Esophagus muscularis mucosa (tissue), 4 donors: ENCODE results near the gene RNF225. TPM values are rescaled to one million over a fixed set of nuclear protein-coding genes. Genes with fewer than 3 reads are reported as not detected.
"Not testable (repeated sequence)": the region's sequence is repeated elsewhere in the genome, so short reads cannot be mapped to it uniquely, and the experiment has no call there.

Experiments used
- DNase-seq: peaks from one replicate; pipeline ENCODE4 v3.0.0-alpha.2; 2017; ENCODE audit errors: extremely low spot score
- H3K27ac ChIP-seq, 4 donors: fragments of 200-600 bp; sonication (generic); replicated peaks in 1 of 4; 1 replicate in 3 of 4; 2 replicates in 1 of 4; pipeline ENCODE4 v1.5.1; 2016 to 2019; ENCODE audit warnings: mild to moderate bottlenecking in 1 of 4
- H3K27me3 ChIP-seq, 4 donors: fragments of 200-600 bp; sonication (generic); one replicate each; pipeline versions ENCODE4 v1.5.1 to v1.6.0; 2016 to 2019
- H3K36me3 ChIP-seq, 4 donors: fragments of 200-600 bp; sonication (generic); one replicate each; pipeline ENCODE4 v1.5.1; 2016 to 2019
- H3K4me1 ChIP-seq, 4 donors: fragments of 200-600 bp; sonication (generic); one replicate each; pipeline ENCODE4 v1.5.1; 2016 to 2019
- H3K4me3 ChIP-seq, 4 donors: fragments of 200-600 bp; sonication (generic); 1 replicate in 2 of 4; 2 replicates in 2 of 4; pipeline ENCODE4 v1.5.1; 2016 to 2019; ENCODE audit warnings: mild to moderate bottlenecking in 4 of 4, moderate library complexity in 1 of 4
- H3K9me3 ChIP-seq, 4 donors: fragments of 200-600 bp; sonication (generic); 1 replicate in 3 of 4; 2 replicates in 1 of 4; pipeline ENCODE4 v1.5.1; 2016 to 2019
- CTCF ChIP-seq, 3 experiments: fragments of 200-600 bp in 2 of 3; fragments of 450-650 bp in 1 of 3; sonication (generic) in 2 of 3; IDR thresholded peaks; one replicate each; pipeline ENCODE4 v1.5.1; 2017 to 2019; ENCODE audit warnings: antibody characterized with exemption in 3 of 3, mild to moderate bottlenecking in 2 of 3, moderate library complexity in 1 of 3
- EP300 ChIP-seq: sonication (generic); formaldehyde crosslinking; IDR thresholded peaks from one replicate; pipeline ENCODE4 v1.6.1; 2017; ENCODE audit warnings: antibody characterized with exemption
- POLR2A ChIP-seq: fragments of 450-650 bp; IDR thresholded peaks from one replicate; pipeline ENCODE4 v1.6.1; 2017; ENCODE audit warnings: antibody characterized with exemption, moderate library complexity, mild to moderate bottlenecking, low read depth
- POLR2AphosphoS5 ChIP-seq, 2 donors: sonication (generic); formaldehyde crosslinking; IDR thresholded peaks; one replicate each; pipeline ENCODE4 v1.6.1; 2017; ENCODE audit warnings: antibody characterized with exemption in 2 of 2
- WGBS: methylation state at CpG from one replicate; pipeline ENCODE4 v1.1.5; 2018; 5-methylcytosine and 5-hydroxymethylcytosine counted together
- intact Hi-C: fragments of 100-400 bp; cut with DNase I; formaldehyde crosslinking; loops from one replicate; pipeline ENCODE4 v1.15.1; 2023
- total RNA-seq, 4 donors: library from RNA; depleted of rRNA; stranded (reverse); fragments of >200 nt; gene quantifications; one replicate each; pipeline versions ENCODE4 v1.1.0 to v1.2.1, GENCODE V29; 2016

Gene RNF225
- total RNA-seq, 4 donors from 2014 or later: not detected

DNA sequence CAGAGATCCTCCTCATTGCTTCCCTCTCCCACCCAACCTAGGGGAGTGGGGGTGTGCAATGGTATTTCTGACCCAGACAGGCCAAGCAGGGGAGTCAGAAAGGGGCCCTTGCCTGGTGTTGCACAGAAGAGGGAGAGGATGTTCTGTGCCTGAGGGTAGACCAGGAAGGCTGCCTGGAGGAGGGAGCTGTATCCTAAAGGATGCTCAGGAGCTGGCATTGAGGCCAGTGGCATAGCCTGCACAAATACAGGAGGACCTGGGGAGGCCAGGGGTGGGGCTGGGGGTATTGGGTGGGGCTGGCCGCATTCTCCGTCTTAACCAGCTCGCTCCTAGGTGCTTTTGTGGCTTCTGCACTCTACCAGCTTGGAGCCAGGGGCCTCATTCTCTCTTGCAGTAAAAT is 4.4 kb downstream of the RNF225 start:
- H3K4me1 ChIP-seq: peaks cover 17 to 37% (median 33%) of the 10 kb centered on the region in 4 donors
- peaks cover 0 to 6% (median 6%) of the 10 kb centered on the region in 4 donors for H3K36me3 ChIP-seq
- TF ChIP-seq POLR2A: no peak
- TF ChIP-seq CTCF (IDR thresholded peaks at IDR 0.05): no peak
- TF ChIP-seq EP300: no peak
- TF ChIP-seq POLR2AphosphoS5 (IDR thresholded peaks at IDR 0.05): no peak
- intact Hi-C loops: loop anchor here (5.0 kb wide), 1 partner anchor 37 kb away; no protein-coding TSS in a partner anchor
- peaks cover 0 to 29% (median 15%) of the 10 kb centered on the region in 4 donors for H3K27me3 ChIP-seq
- no peak for DNase-seq
- WGBS: 80% methylated on average over 1 of the region's 3 CpGs
- no peak overlapping the region for H3K27ac ChIP-seq
- no peaks in the 10 kb centered on the region for H3K9me3 ChIP-seq
- H3K4me3 ChIP-seq: peak overlapping the region in 1 of 4 donors; percentile 65

DNA sequence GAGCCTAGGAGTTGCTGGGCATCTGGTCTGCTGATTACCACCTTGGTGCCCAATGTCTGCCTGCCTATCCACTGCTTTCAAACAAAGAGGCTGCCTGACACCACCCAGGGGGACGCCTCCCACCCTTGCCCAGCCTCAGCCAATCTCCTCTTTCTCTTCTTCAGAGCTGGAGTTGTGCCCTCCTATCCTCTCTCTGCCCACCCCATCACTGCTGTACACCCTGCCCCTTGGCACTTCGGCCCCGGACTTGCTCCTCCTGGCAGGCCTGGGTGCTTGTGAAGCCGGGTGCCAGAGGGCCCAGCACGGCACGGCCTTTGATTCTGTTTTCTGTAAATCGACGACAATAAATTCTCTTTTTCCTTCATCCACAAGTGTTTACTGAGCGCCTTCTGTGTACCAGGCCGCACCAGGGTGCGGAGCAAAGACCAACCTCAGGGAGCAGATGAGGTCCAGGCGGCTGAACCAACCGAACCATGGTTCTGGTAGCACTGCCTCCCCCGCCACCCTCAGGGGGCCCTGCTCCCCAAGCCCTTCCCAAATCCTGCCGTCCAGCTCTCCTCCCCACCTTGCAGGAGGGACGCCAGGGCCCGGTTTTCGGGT is 5.0 kb downstream of the RNF225 start:
- peaks cover 17 to 37% (median 33%) of the 10 kb centered on the region in 4 donors for H3K4me1 ChIP-seq
- intact Hi-C loops: loop anchor here (5.0 kb wide), 1 partner anchor 37 kb away; no protein-coding TSS in a partner anchor
- peaks cover 0 to 26% (median 15%) of the 10 kb centered on the region in 4 donors for H3K27me3 ChIP-seq
- peak overlapping the region; percentile 60 to 67 (median 65) for H3K4me3 ChIP-seq
- TF ChIP-seq POLR2A (no peak), EP300 (no peak), CTCF (IDR thresholded peaks at IDR 0.05) (no peak), POLR2AphosphoS5 (IDR thresholded peaks at IDR 0.05) (no peak)
- 61% methylated on average over 14 of the region's 18 CpGs for WGBS
- H3K9me3 ChIP-seq: no peaks in the 10 kb centered on the region
- peaks cover 0 to 1% (median under 1%) of the 10 kb centered on the region in 4 donors for H3K36me3 ChIP-seq
- H3K27ac ChIP-seq: peak overlapping the region in 3 of 4 donors; percentile 23 to 81 (median 70)
- DNase-seq: no peak

GRCh38 chr19:58400916-58401839 is 5.7 kb downstream of the RNF225 start:
- H3K9me3 ChIP-seq: no peaks in the 10 kb centered on the region
- H3K27me3 ChIP-seq: peaks cover 0 to 18% (median 8%) of the 10 kb centered on the region in 4 donors
- H3K4me1 ChIP-seq: peaks cover 14 to 32% (median 27%) of the 10 kb centered on the region in 4 donors
- DNase-seq: peak; percentile 100
- H3K27ac ChIP-seq: peak overlapping the region; percentile 70 to 81 (median 70)
- H3K4me3 ChIP-seq: peak overlapping the region; percentile 60 to 67 (median 65)
- under 1% methylated on average over 50 of the region's 80 CpGs for WGBS
- no peaks in the 10 kb centered on the region for H3K36me3 ChIP-seq
- peak; percentile 82 to 90 for TF ChIP-seq POLR2AphosphoS5 (IDR thresholded peaks at IDR 0.05)
- TF ChIP-seq CTCF (IDR thresholded peaks at IDR 0.05): peak in 1 of 3 experiments; percentile 17
- TF ChIP-seq POLR2A: no peak
- TF ChIP-seq EP300: no peak
- intact Hi-C loops: loop anchor here (5.0 kb wide), 1 partner anchor 36 kb away; no protein-coding TSS in a partner anchor

GRCh38 chr19:58401840-58402421 is 6.5 kb downstream of the RNF225 start:
- DNase-seq: no peak
- H3K36me3 ChIP-seq: no peaks in the 10 kb centered on the region
- H3K9me3 ChIP-seq: no peaks in the 10 kb centered on the region
- H3K27ac ChIP-seq: peak overlapping the region; percentile 70 to 81 (median 70)
- peaks cover 0 to 12% (median 4%) of the 10 kb centered on the region in 4 donors for H3K27me3 ChIP-seq
- WGBS: 28% methylated on average over 23 of the region's 23 CpGs
- intact Hi-C loops: loop anchor here (5.0 kb wide), 1 partner anchor 35 kb away; no protein-coding TSS in a partner anchor
- H3K4me3 ChIP-seq: peak overlapping the region; percentile 60 to 67 (median 65)
- peaks cover 14 to 27% (median 23%) of the 10 kb centered on the region in 4 donors for H3K4me1 ChIP-seq
- TF ChIP-seq EP300: no peak
- TF ChIP-seq POLR2A: no peak
- no peak for TF ChIP-seq POLR2AphosphoS5 (IDR thresholded peaks at IDR 0.05)
- TF ChIP-seq CTCF (IDR thresholded peaks at IDR 0.05): no peak

DNA sequence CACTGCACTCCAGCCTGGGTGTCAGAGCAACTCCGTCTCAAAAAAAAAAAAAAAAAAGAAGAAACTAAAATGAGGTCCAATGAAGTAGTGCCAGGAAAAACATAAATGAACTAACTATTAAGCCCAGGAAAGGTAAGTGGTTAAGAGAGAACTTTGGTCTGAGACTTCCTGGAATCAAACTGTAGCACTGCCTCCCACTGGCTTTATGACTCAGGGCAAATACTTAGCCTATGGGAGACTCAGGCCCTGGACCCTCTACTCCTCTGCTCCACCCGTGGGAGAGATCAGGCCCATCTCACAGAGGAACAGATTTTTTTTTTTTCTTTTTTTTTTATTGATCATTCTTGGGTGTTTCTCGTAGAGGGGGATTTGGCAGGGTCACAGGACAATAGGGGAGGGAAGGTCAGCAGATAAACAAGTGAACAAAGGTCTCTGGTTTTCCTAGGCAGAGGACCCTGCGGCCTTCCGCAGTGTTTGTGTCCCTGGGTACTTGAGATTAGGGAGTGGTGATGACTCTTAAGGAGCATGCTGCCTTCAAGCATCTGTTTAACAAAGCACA is 8.5 kb downstream of the RNF225 start:
- not testable (repeated sequence) for H3K4me3 ChIP-seq, H3K9me3 ChIP-seq, H3K27ac ChIP-seq, DNase-seq, H3K36me3 ChIP-seq, H3K27me3 ChIP-seq
- H3K4me1 ChIP-seq: peaks cover 23 to 37% (median 34%) of the 10 kb centered on the region in 4 donors
- intact Hi-C loops: loop anchor here (5.0 kb wide), 1 partner anchor 33 kb away; no protein-coding TSS in a partner anchor
- 80% methylated on average over 5 of the region's 5 CpGs for whole genome bisulfite sequencing
